ENCODE results near the gene IKZF2. TPM values are rescaled to one million over a fixed set of nuclear protein-coding genes. Genes with fewer than 3 reads are reported as not detected.

Gene IKZF2
- total RNA-seq, 1 experiment from 2014 or later, result 1.3 TPM

- H3K9me3 ChIP-seq (ENCODE audit: low read length), result peaks cover 8% of the 10 kb centered on the region; the same call in 1 of the 2 replicates
- no peaks in the 10 kb centered on the region for H3K9me2 ChIP-seq (replicated peaks; ENCODE audit: insufficient read depth, low read length)
- H3K4me2 ChIP-seq (ENCODE audit: low read depth, low read length, poor library complexity, severe bottlenecking), result no peak overlapping the region
- no peak overlapping the region for H3K27ac ChIP-seq (ENCODE audit: low read length)
- no peaks in the 10 kb centered on the region for H4K20me1 ChIP-seq (ENCODE audit: insufficient read depth, low read depth, low read length)
- H3K79me2 ChIP-seq (ENCODE audit: low read length), result no peaks in the 10 kb centered on the region
- no peak overlapping the region for H3K9ac ChIP-seq (ENCODE audit: low read length)
- H3K36me3 ChIP-seq (ENCODE audit: insufficient read depth, low read length), result no peaks in the 10 kb centered on the region
- no peaks in the 10 kb centered on the region for H3K4me1 ChIP-seq (ENCODE audit: low read length)
- H3K27me3 ChIP-seq (ENCODE audit: low read length), result no peaks in the 10 kb centered on the region
- no peak overlapping the region for H3K4me3 ChIP-seq (ENCODE audit: low read length)
- no peak for DNase-seq
- H2AFZ ChIP-seq (ENCODE audit: low read length), result no peak overlapping the region
Measured at GRCh38 chr2:212958133-212958532, 193.3 kb downstream of the IKZF2 start.

DNA sequence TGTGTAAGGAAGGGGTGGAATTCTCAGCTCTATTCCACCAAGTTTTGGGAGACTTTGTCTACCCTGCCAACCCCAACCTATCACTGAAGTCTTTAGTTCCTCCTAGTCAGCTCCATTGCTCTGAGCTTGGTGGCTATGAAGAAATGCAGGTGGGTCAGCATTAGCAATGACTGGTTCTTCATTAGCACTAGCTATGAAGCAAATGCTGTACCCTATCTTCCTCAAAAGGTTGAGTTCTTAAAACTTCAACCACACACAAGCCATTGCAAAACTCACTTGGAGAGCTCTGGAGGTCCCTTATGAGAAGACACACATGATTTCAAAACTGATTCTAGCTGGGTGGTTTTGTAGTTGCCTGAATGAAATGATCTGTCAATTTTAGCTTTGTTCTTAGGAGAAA is 193.8 kb downstream of the IKZF2 start:
- no peak overlapping the region for H3K27ac ChIP-seq (ENCODE audit: low read length)
- H4K20me1 ChIP-seq (ENCODE audit: insufficient read depth, low read depth, low read length), result no peaks in the 10 kb centered on the region
- H3K9ac ChIP-seq (ENCODE audit: low read length), result no peak overlapping the region
- H3K36me3 ChIP-seq (ENCODE audit: insufficient read depth, low read length), result no peaks in the 10 kb centered on the region
- no peaks in the 10 kb centered on the region for H3K4me1 ChIP-seq (ENCODE audit: low read length)
- H3K4me3 ChIP-seq (ENCODE audit: low read length), result no peak overlapping the region
- H2AFZ ChIP-seq (ENCODE audit: low read length), result no peak overlapping the region
- no peaks in the 10 kb centered on the region for H3K79me2 ChIP-seq (ENCODE audit: low read length)
- H3K9me2 ChIP-seq (replicated peaks; ENCODE audit: insufficient read depth, low read length), result no peaks in the 10 kb centered on the region
- no peak overlapping the region for H3K4me2 ChIP-seq (ENCODE audit: low read depth, low read length, poor library complexity, severe bottlenecking)
- peaks cover 8% of the 10 kb centered on the region; the same call in 1 of the 2 replicates for H3K9me3 ChIP-seq (ENCODE audit: low read length)
- H3K27me3 ChIP-seq (ENCODE audit: low read length), result no peaks in the 10 kb centered on the region
- DNase-seq, result no peak

DNA sequence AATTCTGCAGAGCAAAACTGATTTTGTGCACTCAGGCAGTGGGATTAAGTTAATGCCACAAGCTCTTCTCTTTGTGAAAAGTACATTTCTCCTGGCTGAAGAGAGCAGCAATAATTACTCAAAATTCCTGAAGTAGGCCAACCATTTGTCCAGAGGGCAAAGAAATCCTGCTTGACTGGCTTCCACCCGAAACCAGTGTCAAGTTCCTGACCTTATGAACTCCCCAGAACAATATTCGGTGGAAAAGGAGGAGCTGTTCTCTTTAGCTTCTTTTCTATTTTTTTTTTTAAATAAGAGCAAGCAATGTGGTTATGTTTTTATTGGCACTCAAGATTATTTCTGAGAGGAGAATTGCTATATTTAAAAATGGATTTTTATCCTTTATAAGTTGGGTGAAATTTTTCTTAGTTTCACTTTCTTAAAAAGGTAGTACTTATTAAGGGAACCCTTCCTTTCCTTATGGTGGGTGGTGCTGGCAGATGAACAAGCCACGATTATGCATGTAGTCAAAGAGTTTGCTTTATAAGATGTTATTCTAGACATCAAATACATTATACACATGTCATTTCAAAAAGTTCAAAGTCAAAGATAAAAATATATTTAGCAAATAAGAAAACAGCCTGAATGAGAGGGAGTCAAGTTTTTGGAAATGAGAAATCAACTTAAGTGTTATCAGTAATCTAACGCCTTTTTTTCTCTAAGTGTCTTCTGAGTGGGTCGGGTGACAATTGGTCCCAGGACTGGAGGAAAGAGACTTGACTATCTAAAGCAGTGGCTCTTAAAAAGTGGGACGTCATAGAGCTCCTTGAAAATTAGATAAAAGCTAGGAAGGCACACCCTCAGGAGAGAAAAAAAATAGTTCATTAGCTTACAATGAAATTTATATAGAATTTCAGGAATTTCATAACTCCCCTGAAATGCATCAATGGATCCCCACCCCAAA is 194.5 kb downstream of the IKZF2 start:
- Histone ChIP-seq H3K4me1 (ENCODE audit: low read length) (no peaks in the 10 kb centered on the region), H3K79me2 (ENCODE audit: low read length) (no peaks in the 10 kb centered on the region), H3K27me3 (ENCODE audit: low read length) (no peaks in the 10 kb centered on the region), H3K4me3 (ENCODE audit: low read length) (no peak overlapping the region), H4K20me1 (ENCODE audit: insufficient read depth, low read depth, low read length) (no peaks in the 10 kb centered on the region), H3K4me2 (ENCODE audit: low read depth, low read length, poor library complexity, severe bottlenecking) (no peak overlapping the region), H3K9me2 (replicated peaks; ENCODE audit: insufficient read depth, low read length) (no peaks in the 10 kb centered on the region), H3K36me3 (ENCODE audit: insufficient read depth, low read length) (no peaks in the 10 kb centered on the region), H3K9me3 (ENCODE audit: low read length) (peaks cover 12% of the 10 kb centered on the region; the same call in 1 of the 2 replicates), H2AFZ (ENCODE audit: low read length) (no peak overlapping the region), H3K27ac (ENCODE audit: low read length) (no peak overlapping the region), H3K9ac (ENCODE audit: low read length) (no peak overlapping the region)
- no peak for DNase-seq

DNA sequence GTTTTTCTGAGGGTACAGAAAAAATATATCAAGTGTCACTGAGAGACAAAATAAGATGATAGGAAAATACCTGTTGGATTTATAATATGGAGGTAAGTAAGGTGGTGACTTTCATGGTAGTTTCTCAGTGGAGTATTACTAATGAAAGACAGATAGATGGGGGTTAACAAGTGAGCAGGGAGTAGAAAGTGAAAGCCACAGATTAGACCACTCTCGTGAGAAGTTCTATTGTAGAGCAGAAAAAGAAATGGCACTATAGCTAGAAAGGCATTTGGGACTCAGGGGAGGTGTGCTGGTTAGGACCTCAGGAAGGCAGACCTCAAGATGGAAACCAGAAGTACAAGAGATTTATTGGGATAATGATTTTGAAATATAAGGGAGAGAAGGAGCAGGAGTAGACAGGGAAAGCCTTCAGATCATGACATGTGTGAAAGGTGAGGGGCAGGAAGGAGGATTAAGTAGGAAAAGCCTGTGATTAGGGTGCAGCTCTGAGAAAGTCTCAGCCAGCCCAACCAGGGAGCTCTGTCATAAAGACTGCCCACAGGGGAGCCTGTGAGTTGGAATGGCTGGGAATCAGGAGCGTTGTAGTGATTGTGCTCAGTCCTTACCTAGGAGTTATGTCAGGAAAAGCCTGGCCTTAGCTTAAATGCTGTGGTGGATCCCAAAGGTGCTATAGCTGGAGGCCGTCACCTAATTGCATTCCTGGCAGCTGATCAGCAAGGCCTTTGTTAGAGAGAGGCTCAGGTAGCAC is 198.1 kb downstream of the IKZF2 start:
- no peak overlapping the region for H3K27ac ChIP-seq (ENCODE audit: low read length)
- H3K9ac ChIP-seq (ENCODE audit: low read length), result no peak overlapping the region
- H3K4me1 ChIP-seq (ENCODE audit: low read length), result no peaks in the 10 kb centered on the region
- no peaks in the 10 kb centered on the region for H3K36me3 ChIP-seq (ENCODE audit: insufficient read depth, low read length)
- no peak overlapping the region for H3K4me2 ChIP-seq (ENCODE audit: low read depth, low read length, poor library complexity, severe bottlenecking)
- no peak overlapping the region for H2AFZ ChIP-seq (ENCODE audit: low read length)
- no peak overlapping the region for H3K4me3 ChIP-seq (ENCODE audit: low read length)
- no peak for DNase-seq
- no peaks in the 10 kb centered on the region for H4K20me1 ChIP-seq (ENCODE audit: insufficient read depth, low read depth, low read length)
- no peaks in the 10 kb centered on the region for H3K27me3 ChIP-seq (ENCODE audit: low read length)
- H3K9me2 ChIP-seq (replicated peaks; ENCODE audit: insufficient read depth, low read length), result no peaks in the 10 kb centered on the region
- peaks cover 22% of the 10 kb centered on the region for H3K9me3 ChIP-seq (ENCODE audit: low read length)
- no peaks in the 10 kb centered on the region for H3K79me2 ChIP-seq (ENCODE audit: low read length)

GRCh38 chr2:212949786-212950185 is 201.6 kb downstream of the IKZF2 start:
- Histone ChIP-seq H3K4me1 (ENCODE audit: low read length) (no peaks in the 10 kb centered on the region), H3K36me3 (ENCODE audit: insufficient read depth, low read length) (no peaks in the 10 kb centered on the region), H3K27ac (ENCODE audit: low read length) (no peak overlapping the region), H3K9me3 (ENCODE audit: low read length) (peaks cover 18% of the 10 kb centered on the region), H2AFZ (ENCODE audit: low read length) (no peak overlapping the region), H3K79me2 (ENCODE audit: low read length) (no peaks in the 10 kb centered on the region), H3K9ac (ENCODE audit: low read length) (no peak overlapping the region), H3K4me2 (ENCODE audit: low read depth, low read length, poor library complexity, severe bottlenecking) (no peak overlapping the region), H4K20me1 (ENCODE audit: insufficient read depth, low read depth, low read length) (no peaks in the 10 kb centered on the region), H3K27me3 (ENCODE audit: low read length) (no peaks in the 10 kb centered on the region), H3K4me3 (ENCODE audit: low read length) (no peak overlapping the region), H3K9me2 (replicated peaks; ENCODE audit: insufficient read depth, low read length) (no peaks in the 10 kb centered on the region)
- DNase-seq, result no peak

Other genes starting within 250 kb of the IKZF2 start
- gene SPAG16, start 132.9 kb upstream of the IKZF2 start, total RNA-seq (2014; rRNA removed; shearing (Covaris generic); ENCODE audit: low replicate concordance), result 38.2 and 67.8 TPM in 2 replicates

All from Karpas-422 (cell line).